ENCODE results near the gene KDM3B. TPM values are rescaled to one million over a fixed set of nuclear protein-coding genes. Genes with fewer than 3 reads are reported as not detected.

The KDM3B gene
- 23.9 and 24.0 TPM in 2 replicates for total RNA-seq

DNA sequence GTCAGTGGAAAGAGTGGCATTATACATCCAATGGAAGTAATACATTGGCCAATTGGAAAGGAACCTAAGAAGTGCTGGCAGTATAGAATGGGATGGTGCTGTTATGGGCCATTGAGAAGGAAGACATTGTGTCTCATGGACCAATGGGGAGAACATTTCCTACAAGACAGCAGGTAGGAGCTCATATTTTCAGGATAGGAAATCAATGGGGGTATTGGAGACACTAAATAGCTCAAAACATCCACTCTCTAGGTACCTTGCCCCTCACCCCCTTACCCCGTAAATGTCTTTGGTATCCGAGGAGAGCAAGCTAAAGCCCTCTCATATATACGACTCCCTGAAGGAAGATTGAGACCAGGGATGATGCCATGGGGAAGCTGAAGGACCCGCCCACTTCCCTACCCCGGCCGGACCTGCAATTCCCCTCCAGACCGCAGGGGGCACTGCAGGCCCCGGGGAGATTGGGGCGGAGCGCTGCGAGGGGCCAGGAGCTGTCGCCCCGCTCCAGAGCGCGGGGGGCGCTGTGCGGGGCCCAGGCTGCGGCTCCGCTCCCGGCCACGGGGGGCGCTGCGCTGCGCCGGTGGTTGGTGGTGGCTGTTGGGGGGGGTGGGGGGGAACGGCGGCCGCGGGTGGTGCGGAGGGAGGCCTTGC is at the start of gene KDM3B:
KDM3B (plus strand) TSS at position 615 of the 651 bp plus-strand sequence. CDS start 111 bp downstream, outside the sequence.

GRCh38 chr5:138331449-138332368 is 20.8 kb upstream of the KDM3B start, which contains the start of gene CDC25C:
Gene CDC25C (minus strand): TSS chr5:138331804. CDS start chr5:138331180, 624 bp downstream.

DNA sequence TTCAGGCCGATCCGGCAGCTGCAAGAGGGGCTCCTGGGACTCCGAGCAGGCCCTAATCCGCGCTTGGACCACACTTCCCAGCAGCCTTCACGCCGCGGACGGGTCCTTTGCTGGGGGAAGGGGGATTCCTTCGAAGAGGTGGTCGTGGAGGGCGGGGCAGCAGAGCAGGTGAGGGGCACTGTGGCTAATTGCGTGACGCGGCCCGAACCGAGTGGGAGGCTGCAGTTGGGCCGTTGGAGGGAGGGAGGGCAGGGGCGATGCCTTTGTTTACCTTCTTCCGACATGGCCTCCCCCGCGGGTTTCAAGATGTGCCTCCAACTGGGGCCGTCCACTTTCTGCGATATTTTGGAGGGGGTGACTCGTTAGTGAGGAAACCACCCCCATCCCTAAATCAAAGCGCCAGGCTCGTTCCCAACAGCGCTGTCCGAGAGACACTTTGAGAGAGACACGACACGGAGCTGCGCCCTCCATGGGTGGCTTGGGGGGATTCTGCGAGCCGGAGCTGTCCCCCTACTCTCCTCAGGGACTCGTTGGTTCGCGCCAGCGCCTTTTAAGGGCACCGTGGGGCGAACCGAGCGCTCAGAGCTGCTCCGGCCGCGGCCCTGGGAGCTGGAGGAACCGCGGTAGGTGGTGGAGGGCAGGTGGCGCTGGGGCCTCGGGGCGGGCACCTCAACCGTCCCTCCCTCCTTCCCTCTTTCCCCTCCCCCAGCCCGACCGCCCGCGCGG is 14.6 kb upstream of the KDM3B start, which contains the start of gene FAM53C:
FAM53C (plus strand) TSS at position 582 of the 726 bp plus-strand sequence. CDS start 3,070 bp downstream, outside the sequence.

DNA sequence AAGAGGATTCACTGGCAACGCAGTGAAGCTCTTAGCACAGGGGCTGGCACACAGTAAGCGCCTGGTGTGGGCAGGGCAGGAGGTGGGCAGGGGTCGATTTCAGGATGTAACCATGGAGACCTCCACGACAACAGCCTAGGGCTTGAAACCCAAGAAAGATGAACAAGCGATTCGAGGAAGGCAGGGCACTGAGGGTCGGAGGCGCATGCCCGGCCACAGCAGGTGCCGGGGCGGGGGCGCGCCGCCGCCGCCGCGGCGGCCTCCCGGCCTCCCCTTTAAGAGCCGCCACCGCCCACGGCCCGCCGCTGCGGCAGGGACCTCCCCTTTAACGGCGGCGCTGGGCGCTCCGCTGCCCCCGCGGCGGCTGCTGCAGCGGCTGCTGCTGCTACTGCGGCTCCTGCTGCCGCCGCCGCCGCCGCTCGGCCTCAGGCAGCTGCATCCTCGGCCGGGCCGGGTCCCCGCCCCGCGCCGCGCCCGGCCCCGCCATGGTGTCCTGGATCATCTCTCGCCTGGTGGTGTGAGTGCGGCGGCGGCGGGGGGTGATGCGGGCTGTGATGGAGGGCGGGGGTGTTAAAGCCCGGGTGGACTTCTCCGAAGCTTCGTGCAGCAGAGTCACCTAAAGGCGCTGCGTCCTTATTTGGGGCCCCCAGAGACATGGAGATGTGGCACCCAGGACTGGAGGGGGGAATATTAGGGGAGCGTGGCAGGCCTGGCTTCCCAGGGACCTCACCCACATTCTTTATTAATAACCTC is 86.4 kb downstream of the KDM3B start, which contains the start of gene REEP2:
REEP2 (plus strand) TSS at position 334 of the 753 bp plus-strand sequence; CDS start at position 486, 152 bp downstream.

DNA sequence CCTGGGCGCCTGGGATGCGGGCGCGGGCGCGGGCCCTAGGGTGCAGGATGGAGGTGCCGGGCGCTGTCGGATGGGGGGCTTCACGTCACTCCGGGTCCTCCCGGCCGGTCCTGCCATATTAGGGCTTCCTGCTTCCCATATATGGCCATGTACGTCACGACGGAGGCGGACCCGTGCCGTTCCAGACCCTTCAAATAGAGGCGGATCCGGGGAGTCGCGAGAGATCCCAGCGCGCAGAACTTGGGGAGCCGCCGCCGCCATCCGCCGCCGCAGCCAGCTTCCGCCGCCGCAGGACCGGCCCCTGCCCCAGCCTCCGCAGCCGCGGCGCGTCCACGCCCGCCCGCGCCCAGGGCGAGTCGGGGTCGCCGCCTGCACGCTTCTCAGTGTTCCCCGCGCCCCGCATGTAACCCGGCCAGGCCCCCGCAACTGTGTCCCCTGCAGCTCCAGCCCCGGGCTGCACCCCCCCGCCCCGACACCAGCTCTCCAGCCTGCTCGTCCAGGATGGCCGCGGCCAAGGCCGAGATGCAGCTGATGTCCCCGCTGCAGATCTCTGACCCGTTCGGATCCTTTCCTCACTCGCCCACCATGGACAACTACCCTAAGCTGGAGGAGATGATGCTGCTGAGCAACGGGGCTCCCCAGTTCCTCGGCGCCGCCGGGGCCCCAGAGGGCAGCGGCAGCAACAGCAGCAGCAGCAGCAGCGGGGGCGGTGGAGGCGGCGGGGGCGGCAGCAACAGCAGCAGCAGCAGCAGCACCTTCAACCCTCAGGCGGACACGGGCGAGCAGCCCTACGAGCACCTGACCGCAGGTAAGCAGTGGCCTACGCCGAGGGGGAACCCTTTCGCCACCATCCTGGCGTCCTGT is 113.0 kb downstream of the KDM3B start, which contains the start of gene EGR1:
EGR1 (plus strand) TSS at position 219 of the 864 bp plus-strand sequence; CDS start at position 502, 283 bp downstream.

Other genes starting within 250 kb of the KDM3B start
- gene NME5, start 213.3 kb upstream of the KDM3B start, total RNA-seq = 0.07 and 0.39 TPM in 2 replicates
- 23.0 and 25.4 TPM in 2 replicates for gene BRD8, start 174.1 kb upstream of the KDM3B start, total RNA-seq
- 78.7 and 83.2 TPM in 2 replicates for gene KIF20A, start 173.6 kb upstream of the KDM3B start, total RNA-seq
- gene CDC23, start 139.4 kb upstream of the KDM3B start, total RNA-seq = 31.1 and 33.6 TPM in 2 replicates
- not detected in 2 replicates for gene GFRA3, start 78.1 kb upstream of the KDM3B start, total RNA-seq
- gene CDC25C, start 20.9 kb upstream of the KDM3B start, total RNA-seq = 9.4 and 14.9 TPM in 2 replicates
- gene FAM53C, start 14.4 kb upstream of the KDM3B start, total RNA-seq = 19.3 and 23.3 TPM in 2 replicates
- gene REEP2, start 86.4 kb downstream of the KDM3B start, total RNA-seq = 1.1 and 1.3 TPM in 2 replicates
- 3.3 and 3.4 TPM in 2 replicates for gene EGR1, start 112.8 kb downstream of the KDM3B start, total RNA-seq
- 99.7 and 100 TPM in 2 replicates for gene ETF1, start 190.6 kb downstream of the KDM3B start, total RNA-seq
- 366 and 449 TPM in 2 replicates for gene HSPA9, start 222.7 kb downstream of the KDM3B start, total RNA-seq